Urinary bladder (tissue), 4 donors: ENCODE data around the gene ZG16. TPM values are rescaled to one million over a fixed set of nuclear protein-coding genes. Genes with fewer than 3 reads are reported as not detected.

Experiments
- DNase-seq: peaks from one replicate; pipeline ENCODE4 v3.0.0-alpha.2; 2015; ENCODE audit errors: extremely low spot score
- H3K27ac ChIP-seq: one replicate; pipeline ENCODE4 v1.5.1; 2013; ENCODE audit warnings: low read depth, mild to moderate bottlenecking, moderate library complexity
- H3K36me3 ChIP-seq: one replicate; pipeline ENCODE4 v1.6.1; 2013; ENCODE audit warnings: mild to moderate bottlenecking, moderate library complexity; ENCODE audit not compliant: insufficient read depth
- H3K4me1 ChIP-seq: one replicate; pipeline ENCODE4 v1.6.1; 2013; ENCODE audit warnings: mild to moderate bottlenecking, moderate library complexity; ENCODE audit not compliant: insufficient read depth
- H3K4me3 ChIP-seq: one replicate; pipeline ENCODE4 v1.5.1; 2013; ENCODE audit warnings: low read depth, low read length
- WGBS: extraction: QIAGEN DNeasy Blood & Tissue Kit; methylation state at CpG from one replicate; pipeline ENCODE4 v1.1.7; 2013; 5-methylcytosine and 5-hydroxymethylcytosine counted together
- polyA plus RNA-seq: library from polyadenylated mRNA; stranded (reverse); fragments of 200-250 nt; gene quantifications from one replicate; pipeline ENCODE4 v1.2.3, GENCODE V29; 2013
- total RNA-seq: library from RNA; depleted of rRNA; stranded (reverse); fragments of >200 nt; gene quantifications from one replicate; pipeline ENCODE4 v1.2.3, GENCODE V29; 2014
- donor health status: healthy with polysubstance abuse.
- donor health status: healthy.

ZG16 gene
- total and polyA plus RNA-seq, 2 donors = not detected

DNA sequence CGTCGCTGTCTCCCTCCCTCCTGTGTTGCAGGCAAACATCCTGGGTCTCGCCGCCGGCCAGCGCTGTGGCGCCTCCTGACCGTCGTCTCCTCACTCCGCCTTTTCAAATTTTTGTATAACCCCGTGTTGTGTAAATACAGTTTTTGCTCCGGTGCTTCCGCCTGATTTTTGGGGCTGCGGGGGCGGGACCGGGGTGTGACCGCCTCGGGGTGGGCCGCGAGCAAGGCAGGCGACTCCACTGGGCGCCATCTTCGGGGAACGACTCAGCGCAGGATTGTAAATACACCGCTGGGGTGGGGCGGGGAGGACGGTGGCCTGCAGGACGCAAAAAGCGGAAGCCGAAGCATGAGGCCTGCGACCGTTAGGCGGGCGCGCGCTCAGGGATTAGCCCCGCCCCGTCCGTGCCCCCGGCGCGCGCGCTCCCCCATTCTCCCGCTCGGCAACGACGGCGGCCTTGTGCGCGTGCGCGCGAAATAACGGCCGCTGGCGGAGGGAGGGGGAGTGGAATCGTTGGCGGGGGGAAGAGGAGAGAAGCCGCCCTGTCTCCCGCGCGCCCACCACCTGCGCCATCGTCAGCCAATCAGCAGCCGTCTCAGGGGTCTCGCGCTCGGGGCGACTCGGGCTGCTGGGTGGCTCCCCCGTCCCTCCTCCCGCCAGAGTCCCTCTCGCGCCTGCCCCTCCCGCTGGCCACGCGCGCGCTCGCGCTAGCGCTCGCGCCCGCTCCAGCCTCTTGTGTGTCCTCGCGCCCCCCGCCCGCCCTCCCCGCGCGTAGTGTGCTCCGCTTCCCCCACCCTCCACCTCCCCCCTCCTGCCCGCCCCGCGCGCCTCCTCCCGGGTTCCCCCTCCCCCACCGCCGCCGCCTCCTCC is 27.4 kb downstream of the ZG16 start:
- DNase-seq = peak; percentile 93
- peak overlapping the region; percentile 56 for H3K4me3 ChIP-seq
- H3K27ac ChIP-seq = peak overlapping the region; percentile 96
- WGBS = under 1% methylated on average over 100 of the region's 103 CpGs
- H3K4me1 ChIP-seq = no peaks in the 10 kb centered on the region
- H3K36me3 ChIP-seq = no peaks in the 10 kb centered on the region

DNA sequence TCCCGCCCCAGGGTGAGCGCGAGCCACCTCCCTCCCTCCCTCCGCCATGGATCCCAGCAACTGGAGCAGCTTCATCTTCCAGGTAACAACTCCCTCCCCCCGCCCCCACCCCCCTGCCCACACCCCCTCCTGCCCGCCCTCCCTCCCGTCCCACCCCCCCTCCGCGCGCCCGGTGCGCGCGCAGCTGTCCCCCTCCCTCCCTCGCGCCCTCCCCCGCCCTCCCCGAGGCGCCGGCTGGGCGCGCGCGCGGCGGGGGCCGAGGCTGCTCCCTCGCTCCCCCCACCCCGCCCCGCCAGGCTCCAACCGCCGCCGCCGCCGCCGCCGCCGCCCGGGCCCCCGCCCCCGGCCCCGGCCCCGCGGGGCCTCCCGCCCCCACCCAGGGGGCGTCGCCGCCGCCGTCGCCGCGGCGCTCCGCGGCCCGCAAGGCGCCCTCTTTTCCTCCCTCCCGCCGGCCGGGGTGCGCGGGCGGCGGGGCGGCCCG is 28.1 kb downstream of the ZG16 start, which contains the start of gene MAZ:
TSS of gene MAZ (plus strand) at position 431 of the 481 bp plus-strand sequence. CDS start 173 bp downstream, outside the sequence.
- Histone ChIP-seq H3K36me3 (no peaks in the 10 kb centered on the region), H3K4me1 (no peaks in the 10 kb centered on the region), H3K4me3 (peak within 1 kb of the TSS; percentile 72), H3K27ac (peak within 1 kb of the TSS; percentile 89)
- no peak for DNase-seq
- WGBS = 1% methylated on average over 28 of the region's 67 CpGs

DNA sequence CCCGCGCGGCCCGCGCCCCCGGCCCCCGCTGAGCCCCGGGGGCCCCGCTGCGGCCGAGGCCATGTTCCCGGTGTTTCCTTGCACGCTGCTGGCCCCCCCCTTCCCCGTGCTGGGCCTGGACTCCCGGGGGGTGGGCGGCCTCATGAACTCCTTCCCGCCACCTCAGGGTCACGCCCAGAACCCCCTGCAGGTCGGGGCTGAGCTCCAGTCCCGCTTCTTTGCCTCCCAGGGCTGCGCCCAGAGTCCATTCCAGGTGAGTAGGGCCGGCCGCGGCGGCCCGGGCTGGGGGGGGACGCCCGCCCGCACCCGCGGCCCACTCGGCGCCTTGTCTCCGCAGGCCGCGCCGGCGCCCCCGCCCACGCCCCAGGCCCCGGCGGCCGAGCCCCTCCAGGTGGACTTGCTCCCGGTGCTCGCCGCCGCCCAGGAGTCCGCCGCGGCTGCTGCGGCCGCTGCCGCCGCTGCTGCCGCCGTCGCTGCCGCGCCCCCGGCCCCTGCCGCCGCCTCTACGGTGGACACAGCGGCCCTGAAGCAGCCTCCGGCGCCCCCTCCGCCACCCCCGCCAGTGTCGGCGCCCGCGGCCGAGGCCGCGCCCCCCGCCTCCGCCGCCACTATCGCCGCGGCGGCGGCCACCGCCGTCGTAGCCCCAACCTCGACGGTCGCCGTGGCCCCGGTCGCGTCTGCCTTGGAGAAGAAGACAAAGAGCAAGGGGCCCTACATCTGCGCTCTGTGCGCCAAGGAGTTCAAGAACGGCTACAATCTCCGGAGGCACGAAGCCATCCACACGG is 28.8 kb downstream of the ZG16 start:
- no peaks in the 10 kb centered on the region for H3K4me1 ChIP-seq
- peak overlapping the region; percentile 86 for H3K27ac ChIP-seq
- under 1% methylated on average over 99 of the region's 99 CpGs for WGBS
- DNase-seq = no peak
- no peaks in the 10 kb centered on the region for H3K36me3 ChIP-seq
- H3K4me3 ChIP-seq = peak overlapping the region; percentile 72

DNA sequence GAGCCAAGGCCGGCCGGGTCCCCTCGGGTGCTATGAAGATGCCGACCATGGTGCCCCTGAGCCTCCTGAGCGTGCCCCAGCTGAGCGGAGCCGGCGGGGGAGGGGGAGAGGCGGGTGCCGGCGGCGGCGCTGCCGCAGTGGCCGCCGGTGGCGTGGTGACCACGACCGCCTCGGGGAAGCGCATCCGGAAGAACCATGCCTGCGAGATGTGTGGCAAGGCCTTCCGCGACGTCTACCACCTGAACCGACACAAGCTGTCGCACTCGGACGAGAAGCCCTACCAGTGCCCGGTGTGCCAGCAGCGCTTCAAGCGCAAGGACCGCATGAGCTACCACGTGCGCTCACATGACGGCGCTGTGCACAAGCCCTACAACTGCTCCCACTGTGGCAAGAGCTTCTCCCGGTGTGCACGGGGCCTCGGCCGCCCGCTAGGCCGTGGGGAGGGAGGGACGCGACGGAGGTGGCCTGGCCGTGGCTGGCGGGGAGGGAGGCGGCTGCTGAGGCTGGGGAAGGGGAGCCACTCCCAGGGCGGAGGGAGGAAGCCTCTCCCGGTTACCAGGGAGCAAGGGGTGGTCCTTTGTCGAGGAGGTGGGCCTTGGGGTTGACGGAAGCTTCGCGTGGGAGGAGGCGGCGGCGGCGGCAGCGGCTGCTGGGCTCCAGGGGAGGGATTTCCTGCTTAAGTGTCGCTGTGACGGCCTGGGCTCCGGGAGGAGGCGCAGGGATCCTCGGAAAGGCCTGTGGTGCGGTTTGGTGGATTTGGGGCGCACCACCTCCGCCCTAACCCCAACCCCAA is 29.6 kb downstream of the ZG16 start:
- WGBS = 2% methylated on average over 69 of the region's 69 CpGs
- no peaks in the 10 kb centered on the region for H3K36me3 ChIP-seq
- no peak for DNase-seq
- H3K4me1 ChIP-seq = no peaks in the 10 kb centered on the region
- peak overlapping the region; percentile 86 for H3K27ac ChIP-seq
- H3K4me3 ChIP-seq = peak overlapping the region; percentile 72

DNA sequence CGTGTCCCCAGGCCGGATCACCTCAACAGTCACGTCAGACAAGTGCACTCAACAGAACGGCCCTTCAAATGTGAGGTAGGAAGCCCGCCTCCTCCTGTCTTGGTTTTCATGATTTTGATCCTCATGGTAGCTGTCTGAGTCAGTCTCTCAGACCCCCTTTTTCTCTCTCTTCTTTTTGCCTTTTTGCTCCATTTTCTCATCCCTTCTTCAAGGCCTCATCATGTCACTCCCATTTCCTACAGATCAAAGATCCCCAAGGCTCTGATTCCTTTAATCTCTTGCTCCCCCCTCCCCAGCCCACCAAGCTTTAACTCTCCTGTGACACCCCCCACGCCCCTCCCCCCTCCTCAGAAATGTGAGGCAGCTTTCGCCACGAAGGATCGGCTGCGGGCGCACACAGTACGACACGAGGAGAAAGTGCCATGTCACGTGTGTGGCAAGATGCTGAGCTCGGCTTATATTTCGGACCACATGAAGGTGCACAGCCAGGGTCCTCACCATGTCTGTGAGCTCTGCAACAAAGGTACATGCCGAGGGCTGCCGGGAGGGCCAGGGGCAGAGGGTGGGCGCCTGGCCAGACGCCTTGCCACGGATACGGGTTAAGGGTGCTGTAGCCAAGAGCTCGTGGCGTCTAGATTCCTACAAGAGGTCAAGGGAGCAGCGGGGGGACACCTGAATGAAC is 30.3 kb downstream of the ZG16 start:
- DNase-seq = no peak
- Histone ChIP-seq H3K27ac (peak overlapping the region; percentile 86), H3K4me1 (no peaks in the 10 kb centered on the region), H3K4me3 (peak overlapping the region; percentile 72), H3K36me3 (no peaks in the 10 kb centered on the region)
- WGBS = 43% methylated on average over 25 of the region's 25 CpGs

DNA sequence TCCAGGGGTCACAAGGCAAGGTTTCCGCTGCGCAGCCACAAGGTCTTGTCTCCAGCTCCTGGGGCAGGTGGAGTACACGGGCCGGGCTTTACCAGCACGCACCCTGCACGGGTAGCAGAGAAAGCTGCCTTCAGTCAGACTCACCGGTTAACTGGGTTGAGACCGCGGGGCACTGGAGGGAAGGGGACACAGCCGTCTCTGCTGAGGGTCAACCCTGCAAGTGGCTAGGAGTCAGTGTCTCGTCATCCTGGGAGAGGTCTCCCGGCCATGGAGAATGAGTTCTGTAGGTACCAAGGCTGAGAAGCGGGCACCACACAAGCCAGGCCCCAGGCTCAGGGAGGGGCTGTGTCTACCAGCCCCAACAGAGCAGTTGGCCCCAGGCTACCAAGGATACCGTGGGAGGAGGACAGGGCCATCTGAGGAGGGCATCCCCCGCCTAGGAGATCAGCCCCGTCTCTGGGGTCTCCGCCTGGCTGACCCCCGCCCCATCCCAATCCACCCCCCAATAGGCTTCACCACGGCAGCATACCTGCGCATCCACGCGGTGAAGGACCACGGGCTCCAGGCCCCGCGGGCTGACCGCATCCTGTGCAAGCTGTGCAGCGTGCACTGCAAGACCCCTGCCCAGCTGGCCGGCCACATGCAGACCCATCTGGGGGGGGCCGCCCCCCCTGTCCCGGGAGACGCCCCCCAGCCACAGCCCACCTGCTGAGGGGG is 31.1 kb downstream of the ZG16 start:
- 75% methylated on average over 31 of the region's 31 CpGs for WGBS
- Histone ChIP-seq H3K4me1 (no peaks in the 10 kb centered on the region), H3K4me3 (no peak overlapping the region), H3K27ac (no peak overlapping the region), H3K36me3 (no peaks in the 10 kb centered on the region)
- no peak for DNase-seq

DNA sequence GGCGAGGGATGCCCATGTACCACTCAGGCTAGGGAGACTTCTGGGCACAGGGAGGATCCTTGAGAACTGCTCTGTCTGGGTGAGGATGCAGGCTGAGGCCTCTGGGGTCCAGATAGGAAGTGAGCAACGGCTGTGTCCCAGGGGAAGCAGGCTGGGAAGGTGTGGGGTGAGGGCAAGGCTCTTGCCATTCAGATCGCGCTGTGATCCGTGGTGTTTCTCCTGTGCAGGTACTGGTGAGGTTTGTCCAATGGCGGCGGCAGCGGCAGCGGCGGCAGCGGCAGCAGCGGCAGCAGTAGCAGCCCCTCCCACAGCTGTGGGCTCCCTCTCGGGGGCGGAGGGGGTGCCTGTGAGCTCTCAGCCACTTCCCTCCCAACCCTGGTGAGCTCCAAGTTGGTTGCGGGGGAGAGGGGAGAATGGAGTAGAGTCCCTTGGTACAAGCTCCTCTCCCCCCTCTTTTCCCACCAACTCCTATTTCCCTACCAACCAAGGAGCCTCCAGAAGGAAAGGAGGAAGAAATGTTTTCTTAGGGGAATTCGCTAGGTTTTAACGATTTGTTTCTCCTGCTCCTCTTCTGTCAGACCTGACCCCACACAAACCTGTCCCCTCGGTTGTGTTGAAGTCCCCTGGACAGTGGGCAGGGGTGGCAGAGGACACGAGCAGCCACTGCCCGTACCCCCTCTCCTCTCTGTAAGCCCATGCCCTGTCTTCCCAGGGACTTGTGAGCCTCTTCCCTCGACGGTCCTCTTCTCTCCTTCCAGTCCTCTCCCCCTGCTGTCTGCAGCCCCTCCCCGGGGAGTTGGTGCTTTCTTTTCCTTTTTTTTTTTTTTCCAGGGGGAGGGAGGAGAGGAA is 32.0 kb downstream of the ZG16 start:
- H3K36me3 ChIP-seq = no peaks in the 10 kb centered on the region
- WGBS = 45% methylated on average over 23 of the region's 23 CpGs
- DNase-seq = no peak
- H3K27ac ChIP-seq = peak overlapping the region; percentile 39
- H3K4me1 ChIP-seq = no peaks in the 10 kb centered on the region
- H3K4me3 ChIP-seq = no peak overlapping the region

DNA sequence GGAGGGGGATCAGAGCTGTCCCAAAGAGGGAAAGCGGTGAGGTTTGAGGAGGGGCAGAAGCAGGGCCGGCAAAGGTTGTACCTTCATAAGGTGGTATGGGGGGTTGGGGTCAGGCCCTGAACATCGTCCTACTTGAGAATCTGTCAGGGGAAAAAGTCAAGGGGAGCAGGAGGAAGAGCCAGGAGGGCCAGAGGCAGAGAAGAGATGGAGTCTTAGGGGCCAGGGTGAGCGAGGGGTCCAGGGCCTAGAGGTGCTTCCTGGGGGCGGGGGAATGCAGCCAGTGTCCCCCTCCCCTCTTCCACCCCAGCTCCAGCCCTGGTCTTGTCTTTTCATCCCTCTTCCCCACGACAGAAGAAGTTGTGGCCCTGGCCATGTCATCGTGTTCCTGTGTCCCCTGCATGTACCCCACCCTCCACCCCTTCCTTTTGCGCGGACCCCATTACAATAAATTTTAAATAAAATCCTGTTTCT is 32.7 kb downstream of the ZG16 start:
- WGBS = 23% methylated on average over 9 of the region's 9 CpGs
- no peak overlapping the region for H3K4me3 ChIP-seq
- H3K4me1 ChIP-seq = no peaks in the 10 kb centered on the region

DNA sequence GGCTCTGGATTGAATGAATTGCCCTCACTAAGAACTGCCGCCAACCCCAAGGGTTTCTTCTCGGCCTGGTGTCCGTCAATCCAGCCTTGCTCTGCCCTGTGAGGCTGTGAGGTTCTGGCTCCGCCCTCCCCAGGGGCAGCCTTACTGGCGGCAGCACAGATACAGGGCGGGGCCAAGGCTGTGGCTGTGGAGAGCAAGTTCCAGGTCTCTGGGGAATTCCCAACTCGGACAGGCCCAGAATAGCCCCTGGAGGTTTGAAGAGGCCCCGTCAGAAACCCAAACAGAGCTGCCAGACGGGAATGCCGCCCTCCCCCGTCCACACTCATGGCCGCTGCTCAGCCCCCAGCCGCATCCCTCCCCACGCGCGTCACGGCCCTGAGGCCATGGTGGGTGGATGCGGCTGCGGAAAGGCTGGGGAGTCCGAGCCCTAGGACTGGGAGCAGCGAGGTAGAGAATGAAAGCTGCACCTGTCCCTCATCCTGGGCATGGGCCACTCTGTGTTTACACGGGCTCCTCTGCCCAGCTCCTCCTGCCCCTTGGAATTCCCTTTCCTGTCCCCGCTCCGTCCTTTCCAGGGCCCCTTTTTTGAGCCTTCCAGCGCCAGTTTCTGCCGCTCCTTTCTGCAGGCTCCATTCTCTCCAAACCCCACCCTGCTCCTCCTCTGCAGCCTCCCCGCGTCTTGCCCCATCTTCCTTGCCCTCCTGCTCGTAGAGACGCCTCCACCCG is 33.3 kb downstream of the ZG16 start:
- DNase-seq = peak; percentile 88
- Histone ChIP-seq H3K27ac (peak overlapping the region; percentile 74), H3K36me3 (no peaks in the 10 kb centered on the region), H3K4me3 (peak overlapping the region; percentile 48), H3K4me1 (no peaks in the 10 kb centered on the region)
- WGBS = under 1% methylated on average over 31 of the region's 31 CpGs

More for the DNA sequence above, 32.7 kb downstream of the ZG16 start:
- Histone ChIP-seq H3K27ac (peak overlapping the region; percentile 39), H3K36me3 (no peaks in the 10 kb centered on the region)
- no peak for DNase-seq

DNA sequence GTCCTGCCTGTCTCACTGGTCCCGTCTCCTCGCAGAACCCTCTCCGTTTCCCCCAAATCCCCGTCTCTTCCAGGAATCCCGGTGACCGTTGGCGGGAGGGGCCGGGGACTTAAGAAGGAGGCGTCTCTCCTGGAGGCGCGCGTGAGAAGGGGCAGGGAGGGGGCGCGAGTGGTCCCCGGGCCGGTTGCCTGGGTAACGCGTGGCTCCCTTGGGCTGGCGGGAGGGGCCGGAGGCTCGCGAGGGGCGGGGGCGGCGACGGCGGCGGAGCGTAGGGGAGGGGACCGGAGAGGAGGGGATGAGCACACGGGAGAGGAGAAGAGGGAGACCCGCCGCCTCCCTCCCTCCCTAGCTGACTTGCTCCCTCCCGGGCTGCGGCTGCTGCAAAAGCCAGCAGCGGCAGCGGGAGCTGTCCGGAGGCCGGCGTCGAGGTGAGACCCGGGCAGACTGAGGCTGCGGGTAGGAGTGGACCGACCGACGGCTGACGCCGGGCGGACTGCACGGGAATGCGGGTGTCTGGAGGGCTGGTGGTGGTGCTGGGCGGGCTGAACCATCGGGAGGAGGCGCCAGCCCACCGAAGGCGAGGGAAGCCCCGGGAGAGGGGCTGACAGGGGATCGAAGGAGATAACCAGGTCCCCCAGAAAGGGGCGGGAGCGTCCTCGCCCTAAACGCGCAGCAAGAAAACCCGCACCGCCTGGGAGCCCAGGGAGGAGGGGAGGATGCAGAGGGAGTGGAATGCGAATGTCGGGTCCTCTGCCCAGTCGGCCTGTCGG is 34.0 kb downstream of the ZG16 start, which contains the start of gene PRRT2:
TSS of gene PRRT2 (plus strand) at position 298 of the 770 bp plus-strand sequence. CDS start 862 bp downstream, outside the sequence.
- peak within 1 kb of the TSS; percentile 48 for H3K4me3 ChIP-seq
- 2% methylated on average over 69 of the region's 69 CpGs for WGBS
- H3K36me3 ChIP-seq = no peaks in the 10 kb centered on the region
- H3K4me1 ChIP-seq = no peaks in the 10 kb centered on the region
- DNase-seq = no peak
- peak within 1 kb of the TSS; percentile 75 for H3K27ac ChIP-seq
